Endothelial cell of umbilical vein (primary cell): Measurements from ENCODE around the gene DCAF12. TPM values are rescaled to one million over a fixed set of nuclear protein-coding genes. Genes with fewer than 3 reads are reported as not detected.

Experiments
- BruUV-seq: library from RNA; stranded (reverse); fragments of 400-500 nt; replicated peaks from 2 replicates; lab custom pipeline; 2021; lab: Mats Ljungman, UMichigan
- CTCF ChIA-PET: fragments of 300-600, 350-600 bp; sonication (Branson Sonifier 250); formaldehyde crosslinking; loops from one replicate; lab custom pipeline; 2021; ENCODE audit warnings: antibody characterized with exemption, inconsistent platforms; lab: Charles Lee
- POLR2A ChIA-PET: fragments of 300-600, 350-600 bp; sonication (Branson Sonifier 250); formaldehyde crosslinking; loops from one replicate; lab custom pipeline; 2021; ENCODE audit warnings: antibody characterized with exemption, inconsistent platforms; lab: Charles Lee
- DNase-seq: peaks from one replicate; pipeline ENCODE4 v3.0.0-alpha.2; 2011; ENCODE audit warnings: low read depth, low spot score
- FAIRE-seq: peaks from 2 replicates; lab custom pipeline; 2011; peaks lifted over from hg19 to GRCh38; lab: Jason Lieb, UNC
- H2AFZ ChIP-seq: 2 replicates; pipeline ENCODE4 v1.6.0; 2012; ENCODE audit warnings: low read depth, low read length, control low read depth, inconsistent platforms
- H3K27ac ChIP-seq: 2 replicates; pipeline ENCODE4 v1.5.1; 2011; ENCODE audit warnings: low read depth, mild to moderate bottlenecking, control low read depth, low read length, moderate library complexity; ENCODE audit not compliant: insufficient read depth
- H3K27me3 ChIP-seq, 2 experiments: 2 replicates each; pipeline versions ENCODE4 v1.6.0 to v1.6.1; 2011; ENCODE audit warnings: low read length in 2 of 2, mixed read lengths in 1 of 2; ENCODE audit not compliant: control insufficient read depth in 2 of 2, insufficient read depth in 2 of 2
- H3K36me3 ChIP-seq, 2 experiments: 2 replicates in 1 of 2; 3 replicates in 1 of 2; pipeline ENCODE4 v1.5.1; 2011; ENCODE audit warnings: low read length in 2 of 2, mild to moderate bottlenecking in 1 of 2, moderate library complexity in 1 of 2; ENCODE audit not compliant: control insufficient read depth in 2 of 2, insufficient read depth in 2 of 2; ENCODE audit errors: extremely low read depth in 1 of 2
- H3K4me1 ChIP-seq: 3 replicates; pipeline ENCODE4 v1.5.1; 2011; ENCODE audit warnings: mild to moderate bottlenecking, low read length; ENCODE audit not compliant: control insufficient read depth, insufficient read depth; ENCODE audit errors: extremely low read depth
- H3K4me2 ChIP-seq: 2 replicates; pipeline ENCODE4 v1.6.1; 2011; ENCODE audit warnings: low read length, control low read depth, mixed read lengths; ENCODE audit not compliant: insufficient read depth
- H3K4me3 ChIP-seq, 3 experiments: fragments of 200-600 bp in 1 of 3; sonication (generic), shearing (Covaris generic) in 1 of 3; replicated peaks in 1 of 3; 2 replicates each; pipeline ENCODE4 v1.5.1; 2011 to 2016; ENCODE audit warnings: control low read depth in 3 of 3, low read length in 3 of 3, mild to moderate bottlenecking in 2 of 3, inconsistent platforms in 1 of 3, low read depth in 1 of 3, moderate library complexity in 1 of 3; ENCODE audit not compliant: insufficient read depth in 1 of 3
- H3K79me2 ChIP-seq: 2 replicates; pipeline ENCODE4 v1.6.0; 2012; ENCODE audit warnings: low read length, inconsistent platforms; ENCODE audit not compliant: control insufficient read depth, insufficient read depth
- H3K9ac ChIP-seq: replicated peaks from 2 replicates; pipeline ENCODE3; 2011; ENCODE audit warnings: low read length, control low read depth; ENCODE audit not compliant: insufficient read depth; ENCODE audit errors: extremely low read depth
- H3K9me1 ChIP-seq: replicated peaks from 3 replicates; pipeline ENCODE4 v1.6.0; 2011; ENCODE audit warnings: mild to moderate bottlenecking, low read length; ENCODE audit not compliant: control insufficient read depth, insufficient read depth; ENCODE audit errors: extremely low read depth
- H3K9me3 ChIP-seq: replicated peaks from 2 replicates; pipeline ENCODE4 v1.5.1; 2012; ENCODE audit warnings: low read length, inconsistent platforms; ENCODE audit not compliant: control insufficient read depth, insufficient read depth
- H4K20me1 ChIP-seq: replicated peaks from 2 replicates; pipeline ENCODE3; 2011; ENCODE audit warnings: mild to moderate bottlenecking, low read length; ENCODE audit not compliant: control insufficient read depth, insufficient read depth; ENCODE audit errors: extremely low read depth
- CTCF ChIP-seq, 2 donors: IDR thresholded peaks; 1 replicate in 1 of 2; 2 replicates in 1 of 2; pipeline ENCODE4 v1.5.1; 2011; ENCODE audit warnings: low read length in 2 of 2, mild to moderate bottlenecking in 2 of 2, moderate library complexity in 2 of 2, control low read depth in 1 of 2, inconsistent platforms in 1 of 2, low read depth in 1 of 2; ENCODE audit not compliant: insufficient read depth in 1 of 2; ENCODE audit errors: extremely low read depth in 1 of 2
- EZH2 ChIP-seq: IDR thresholded peaks from 2 replicates; pipeline ENCODE4 v1.6.1; 2012; ENCODE audit warnings: borderline replicate concordance, low read depth, mild to moderate bottlenecking, moderate library complexity, low read length, inconsistent platforms; ENCODE audit not compliant: severe bottlenecking
- FOS ChIP-seq: IDR thresholded peaks from 2 replicates; pipeline ENCODE4 v1.6.1; 2011; ENCODE audit warnings: mild to moderate bottlenecking, low read length, moderate library complexity, borderline replicate concordance; ENCODE audit not compliant: insufficient read depth
- GATA2 ChIP-seq: IDR thresholded peaks from 2 replicates; pipeline ENCODE4 v1.7.0; 2011; ENCODE audit warnings: low read depth, mild to moderate bottlenecking, moderate library complexity, mixed read lengths, low read length; ENCODE audit not compliant: insufficient read length, insufficient read depth
- JUN ChIP-seq: IDR thresholded peaks from 2 replicates; pipeline ENCODE4 v1.6.1; 2011; ENCODE audit warnings: borderline replicate concordance, low read depth; ENCODE audit not compliant: insufficient read length, insufficient read depth
- MAX ChIP-seq: IDR thresholded peaks from 2 replicates; pipeline ENCODE4 v1.6.1; 2011; ENCODE audit not compliant: insufficient read depth, insufficient read length
- MYC ChIP-seq: IDR thresholded peaks from one replicate; pipeline ENCODE4 v1.6.1; 2011; ENCODE audit warnings: mild to moderate bottlenecking, low read depth, low read length
- POLR2A ChIP-seq: IDR thresholded peaks from 2 replicates; pipeline ENCODE4 v1.6.1; 2012; ENCODE audit warnings: low read depth, mild to moderate bottlenecking, control low read depth, low read length
- POLR2AphosphoS5 ChIP-seq: IDR thresholded peaks from 2 replicates; pipeline ENCODE4 v1.6.1; 2012; ENCODE audit warnings: low read depth, mild to moderate bottlenecking, control low read depth, low read length, moderate library complexity; ENCODE audit not compliant: insufficient read depth
- dilution Hi-C: fragments of 300-500 bp; cut with MboI; formaldehyde crosslinking; loops from one replicate; pipeline ENCODE4 v1.15.0; 2019; ENCODE audit warnings: low sequenced_read_pairs; ENCODE audit not compliant: extremely low pct_ligation_motif_present
- intact Hi-C: fragments of 100-400 bp; cut with micrococcal nuclease; formaldehyde crosslinking; loops from one replicate; pipeline ENCODE4 v1.10.0; 2022
- polyA plus RNA-seq, 4 experiments: library from polyadenylated mRNA; depleted of rRNA in 3 of 4; stranded (reverse) in 3 of 4; unstranded in 1 of 4; fragments of >200 nt; gene quantifications; 2 replicates each; pipeline versions ENCODE4 v1.2.1 to v1.2.3, GENCODE V29; 2011 to 2012; ENCODE audit warnings: missing spikeins in 1 of 4
- total RNA-seq: library from RNA; stranded (reverse); gene quantifications from 2 replicates; pipeline ENCODE4 v1.2.3, GENCODE V29; 2021

DCAF12 gene
- total and polyA plus RNA-seq, 2 donors (not counting 3 experiments of a cell fraction or from before 2014, with no cell fraction given): 26.2 to 28.4 TPM

GRCh38 chr9:34096751-34097150 is 29.7 kb downstream of the DCAF12 start:
- Histone ChIP-seq H3K9ac (no peak overlapping the region), H3K36me3 (peaks cover 9 to 24% of the 10 kb centered on the region in 2 experiments), H3K9me3 (no peaks in the 10 kb centered on the region), H3K4me2 (no peak overlapping the region), H3K9me1 (no peaks in the 10 kb centered on the region), H4K20me1 (no peaks in the 10 kb centered on the region), H3K4me3 (no peak overlapping the region), H2AFZ (no peak overlapping the region), H3K27me3 (no peaks in the 10 kb centered on the region), H3K79me2 (no peaks in the 10 kb centered on the region), H3K27ac (no peak overlapping the region), H3K4me1 (no peaks in the 10 kb centered on the region)
- TF ChIP-seq POLR2AphosphoS5 (no peak), MAX (no peak), GATA2 (no peak), MYC (no peak), FOS (no peak), CTCF (IDR thresholded peaks at IDR 0.05; ENCODE audit: extremely low read depth in 1 of 2, insufficient read depth in 1 of 2, low read depth in 1 of 2, low read length in 2 of 2) (no peak), JUN (no peak), POLR2A (no peak), EZH2 (no peak)
- ChIA-PET POLR2A (no interaction called here), CTCF (no interaction called here)
- BruUV-seq: no TSS peak
- intact Hi-C loops (no loop called here), dilution Hi-C loops (no loop called here)
- DNase-seq (no peak), FAIRE-seq (no peak)
